Measurements from ENCODE around the gene GSDMA.

The GSDMA gene

GRCh38 chr17:40025559-40025958, 62.8 kb downstream of the GSDMA start:
- TF ChIP-seq GATA2 (IDR thresholded peaks at IDR 0.05; ENCODE audit: low read depth, low read length) (no peak), GATA3 (IDR thresholded peaks at IDR 0.05; ENCODE audit: low read depth, low read length) (no peak)

- TF ChIP-seq GATA2 (IDR thresholded peaks at IDR 0.05; ENCODE audit: low read depth, low read length) (no peak), GATA3 (IDR thresholded peaks at IDR 0.05; ENCODE audit: low read depth, low read length) (no peak)
Observed at GRCh38 chr17:40025991-40026815, 63.4 kb downstream of the GSDMA start.

DNA sequence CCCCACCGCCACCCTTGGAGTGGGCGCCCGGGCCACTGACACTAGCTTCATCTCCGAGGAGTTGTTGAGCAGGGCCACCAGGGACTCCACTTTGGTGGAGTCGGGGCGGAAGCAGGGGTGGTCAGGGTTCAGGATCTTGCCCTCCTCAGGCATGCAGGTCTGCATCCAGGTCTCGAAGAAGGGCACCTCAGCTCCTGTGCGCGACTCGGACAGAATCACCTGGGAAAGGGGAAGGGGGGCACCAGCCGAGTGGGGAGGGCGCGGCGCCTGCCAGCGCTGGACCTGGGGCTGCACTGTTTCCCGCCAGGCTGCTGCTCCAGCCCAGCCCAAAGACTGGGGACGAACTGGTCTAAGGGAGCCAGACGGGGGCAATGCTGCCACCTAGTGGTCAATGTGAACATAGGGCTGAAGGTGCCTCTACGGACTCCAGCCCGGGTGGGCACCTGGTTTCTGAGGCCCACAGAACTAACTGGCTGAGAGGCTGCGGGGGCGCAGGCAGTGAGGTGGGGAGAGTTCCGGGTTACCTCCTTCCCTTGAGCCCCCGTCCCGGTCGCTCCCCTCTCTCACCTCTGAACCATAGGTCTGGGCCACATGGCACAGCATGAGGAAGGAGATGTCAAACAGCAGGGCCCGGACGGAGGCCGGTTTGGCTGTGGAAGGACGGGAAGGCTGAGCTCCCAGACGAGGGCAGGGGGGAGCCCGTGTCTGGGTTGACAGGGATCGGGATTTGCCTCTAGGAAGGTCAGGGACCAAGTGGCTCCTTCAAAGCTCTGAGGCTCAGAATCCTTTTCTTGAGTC, 64.2 kb downstream of the GSDMA start:
- TF ChIP-seq GATA3 (IDR thresholded peaks at IDR 0.05; ENCODE audit: low read depth, low read length) (no peak), GATA2 (IDR thresholded peaks at IDR 0.05; ENCODE audit: low read depth, low read length) (no peak)
